Chondrocyte (in vitro differentiated cells): Measurements from ENCODE around the gene PHF13. TPM values are rescaled to one million over a fixed set of nuclear protein-coding genes. Genes with fewer than 3 reads are reported as not detected.

ENCODE experiments used
- DNase-seq: peaks from one replicate; pipeline ENCODE4 v3.0.0; 2021; ENCODE audit warnings: mixed read lengths, low spot score
- H3K27ac Mint-ChIP-seq: one replicate; pipeline ENCODE4 v1.8.0; 2021; ENCODE audit warnings: mild to moderate bottlenecking, moderate library complexity, mixed read lengths; ENCODE audit not compliant: unreplicated experiment
- H3K27me3 Mint-ChIP-seq: 2 replicates; pipeline ENCODE4 v1.8.0; 2021; ENCODE audit warnings: low read depth, mixed read lengths
- H3K36me3 Mint-ChIP-seq: 2 replicates; pipeline ENCODE4 v1.8.0; 2021; ENCODE audit warnings: low read depth, mixed read lengths
- H3K4me1 Mint-ChIP-seq: 2 replicates; pipeline ENCODE4 v1.8.0; 2021; ENCODE audit warnings: low read depth, mild to moderate bottlenecking, mixed read lengths
- H3K4me3 Mint-ChIP-seq: one replicate; pipeline ENCODE4 v1.8.0; 2021; ENCODE audit warnings: mild to moderate bottlenecking, moderate library complexity, mixed read lengths; ENCODE audit not compliant: unreplicated experiment
- H3K9me3 Mint-ChIP-seq: 2 replicates; pipeline ENCODE4 v1.8.0; 2021; ENCODE audit warnings: low read depth, mixed read lengths
- CTCF ChIP-seq: fragments of 200-600 bp; sonication (generic); IDR thresholded peaks from 2 replicates; pipeline ENCODE4 v1.5.0; 2021; ENCODE audit warnings: antibody characterized with exemption, mild to moderate bottlenecking, moderate library complexity
- total RNA-seq: library from RNA; stranded (reverse); gene quantifications from 3 replicates; pipeline ENCODE4 v1.2.1, GENCODE V29; 2021

The PHF13 gene
- total RNA-seq, 1 donor from 2014 or later: 25.6 TPM

DNA sequence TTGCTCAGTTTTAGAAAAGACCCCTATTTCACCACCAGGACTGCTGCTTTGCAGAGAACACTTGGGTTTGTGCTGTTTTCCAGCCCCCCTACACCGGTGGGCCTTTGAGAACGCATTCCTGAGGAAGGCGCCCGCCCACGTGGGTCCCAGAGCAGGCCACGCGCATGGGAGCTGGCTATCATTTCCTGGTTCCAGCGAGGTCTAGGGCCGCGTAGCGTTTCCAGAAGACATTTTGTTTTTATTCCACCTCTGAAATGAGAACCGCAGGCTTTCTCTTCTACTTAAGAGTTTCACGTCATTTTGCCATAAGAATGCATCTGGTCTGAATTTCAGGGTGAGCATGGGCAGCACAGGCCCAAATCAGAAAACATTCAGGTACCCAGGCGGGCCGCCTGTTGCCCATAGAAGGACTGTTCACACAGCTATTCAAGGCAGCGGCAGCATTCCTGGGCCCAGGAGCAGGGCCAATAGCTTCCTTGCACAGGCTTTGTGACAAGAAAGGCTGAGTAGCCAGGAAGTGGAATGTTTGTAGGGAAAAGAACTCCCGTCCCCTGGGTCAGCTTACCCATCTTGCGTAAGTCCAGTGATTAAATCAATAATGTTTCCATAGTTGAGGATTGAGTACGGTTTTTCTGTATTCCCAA, 9.5 kb upstream of the PHF13 start:
- peak; percentile 45 for TF ChIP-seq CTCF
- Mint-ChIP-seq H3K4me3 (peak overlapping the region; percentile 73), H3K36me3 (no peaks in the 10 kb centered on the region), H3K9me3 (no peaks in the 10 kb centered on the region), H3K27ac (peak overlapping the region; percentile 99), H3K27me3 (no peaks in the 10 kb centered on the region), H3K4me1 (peaks cover 37% of the 10 kb centered on the region)
- no peak for DNase-seq

GRCh38 chr1:6612641-6613360, 730 bp upstream of the PHF13 start:
- no peak for DNase-seq
- peak; percentile 37 for TF ChIP-seq CTCF
- H3K9me3 Mint-ChIP-seq: no peaks in the 10 kb centered on the region
- H3K4me3 Mint-ChIP-seq: peak overlapping the region; percentile 90
- H3K27ac Mint-ChIP-seq: peak overlapping the region; percentile 94
- H3K4me1 Mint-ChIP-seq: peaks cover 44% of the 10 kb centered on the region
- H3K36me3 Mint-ChIP-seq: no peaks in the 10 kb centered on the region
- H3K27me3 Mint-ChIP-seq: no peaks in the 10 kb centered on the region

GRCh38 chr1:6614019-6614928, 743 bp downstream of the PHF13 start:
- peak overlapping the region; percentile 45 for H3K27ac Mint-ChIP-seq
- DNase-seq: no peak
- H3K4me3 Mint-ChIP-seq: peak overlapping the region; percentile 68
- H3K36me3 Mint-ChIP-seq: peaks cover 3% of the 10 kb centered on the region
- TF ChIP-seq CTCF: no peak
- H3K9me3 Mint-ChIP-seq: no peaks in the 10 kb centered on the region
- H3K27me3 Mint-ChIP-seq: no peaks in the 10 kb centered on the region
- H3K4me1 Mint-ChIP-seq: peaks cover 40% of the 10 kb centered on the region

GRCh38 chr1:6614929-6615785, 1.6 kb downstream of the PHF13 start:
- no peaks in the 10 kb centered on the region for H3K9me3 Mint-ChIP-seq
- peak overlapping the region; percentile 86 for H3K27ac Mint-ChIP-seq
- peaks cover 8% of the 10 kb centered on the region for H3K36me3 Mint-ChIP-seq
- H3K4me1 Mint-ChIP-seq: peaks cover 31% of the 10 kb centered on the region
- peak overlapping the region; percentile 74 for H3K4me3 Mint-ChIP-seq
- no peak for DNase-seq
- no peaks in the 10 kb centered on the region for H3K27me3 Mint-ChIP-seq
- TF ChIP-seq CTCF: no peak
